NCI-H146 treated with DMSO at 0.1 percent for 48 hours (cell line): ENCODE results near the gene GPR139.

Source experiments
- DNase-seq: peaks from one replicate; lab custom pipeline; 2025; ENCODE audit not compliant: unreplicated experiment; lab: John Stamatoyannopoulos, UW

GPR139 gene

DNA sequence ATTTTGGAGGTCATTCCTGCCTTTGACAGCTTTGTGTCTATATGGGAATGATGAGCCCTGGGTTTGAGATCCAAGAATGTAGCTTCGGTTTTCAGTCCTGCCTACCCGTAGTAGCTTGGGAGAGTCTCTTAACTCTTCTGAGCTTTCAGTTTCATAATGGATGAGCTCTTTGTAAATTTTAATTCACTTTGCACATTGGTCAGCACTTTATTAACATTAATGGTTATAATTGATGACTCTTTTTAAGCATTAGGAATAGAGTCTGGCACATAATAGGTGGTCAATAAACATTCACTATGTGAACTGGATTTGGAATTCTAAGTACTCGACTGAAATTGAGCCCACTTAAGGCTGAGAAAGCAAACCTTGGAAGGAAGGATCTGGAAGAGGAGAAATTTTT, 17.3 kb downstream of the GPR139 start:
- no peak for DNase-seq

DNA sequence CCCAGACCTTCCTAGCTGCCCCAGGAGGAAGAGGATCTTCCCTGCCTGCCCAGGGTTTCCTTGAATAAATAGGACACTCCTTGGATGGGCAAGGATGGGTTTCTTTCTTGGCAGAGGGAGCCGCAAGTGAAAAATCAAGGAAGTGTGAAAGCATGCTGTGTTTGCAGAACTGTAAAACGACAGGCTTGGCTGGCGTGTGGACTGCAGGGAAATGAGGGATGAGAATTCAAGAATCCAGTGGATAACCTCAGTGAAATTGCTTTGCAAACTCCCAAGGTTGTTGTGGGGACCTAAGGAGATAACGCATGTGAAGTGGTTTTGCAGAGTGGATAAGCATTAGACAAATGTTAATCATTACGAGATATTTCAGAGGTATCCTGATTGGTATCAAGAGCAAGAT, 20.4 kb downstream of the GPR139 start:
- DNase-seq, result no peak

DNA sequence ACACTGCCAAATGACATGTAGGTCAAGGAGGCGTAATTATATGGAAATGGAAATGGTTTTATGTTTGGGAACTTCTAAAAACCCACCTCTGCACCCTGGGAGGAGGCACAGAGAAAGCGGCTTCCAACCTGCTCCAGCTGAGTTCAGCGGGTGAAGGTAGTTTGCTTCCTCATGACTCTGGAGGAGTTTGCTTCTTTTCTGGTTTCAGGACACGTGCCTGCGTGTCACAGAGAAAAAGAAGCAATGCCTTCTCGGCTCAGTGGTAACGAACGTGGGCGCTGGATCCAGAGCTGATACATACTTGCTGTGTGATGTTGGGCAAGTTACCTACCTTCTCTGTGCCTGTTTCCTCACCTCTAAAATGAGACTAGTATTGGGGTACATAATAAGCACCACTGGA, 22.1 kb downstream of the GPR139 start:
- no peak for DNase-seq

DNA sequence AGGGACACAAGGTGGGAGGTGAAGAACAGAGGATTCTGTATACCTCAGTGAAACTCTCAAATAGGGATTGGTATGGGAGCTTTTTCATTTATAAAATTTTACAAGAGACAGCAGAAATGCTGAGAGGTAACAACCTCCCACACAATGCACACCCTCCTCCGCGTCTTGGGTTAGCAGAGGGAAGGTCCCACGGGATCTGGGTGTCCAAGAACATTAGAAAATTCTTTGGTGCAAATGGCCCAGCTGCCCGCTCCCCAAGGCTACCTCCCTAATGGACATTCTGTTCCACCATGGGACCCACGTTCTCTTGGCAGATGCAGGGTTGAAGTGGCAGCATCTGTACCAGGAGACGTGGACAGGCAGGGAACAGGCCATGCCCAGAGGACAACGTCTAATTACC, 22.5 kb downstream of the GPR139 start:
- no peak for DNase-seq

DNA sequence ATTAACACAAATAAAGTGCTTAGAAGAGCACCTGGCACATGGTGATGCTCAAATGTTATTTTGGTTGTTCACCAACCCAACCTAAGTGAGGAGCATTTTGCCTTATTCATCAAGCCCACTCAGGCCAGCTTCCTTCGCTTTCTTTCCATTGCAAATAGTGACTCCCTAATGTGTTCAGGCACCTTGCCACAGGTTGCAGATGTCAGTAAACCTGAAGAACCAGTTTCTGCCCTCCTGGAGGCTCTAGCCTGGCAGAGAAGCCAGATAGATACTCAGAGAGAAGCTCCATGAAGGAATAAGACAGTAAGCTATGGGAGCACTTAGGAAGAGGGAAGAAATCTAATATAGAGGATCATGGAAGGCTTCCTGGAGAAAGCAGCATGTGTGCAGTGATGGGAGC, 23.9 kb downstream of the GPR139 start:
- no peak for DNase-seq

DNA sequence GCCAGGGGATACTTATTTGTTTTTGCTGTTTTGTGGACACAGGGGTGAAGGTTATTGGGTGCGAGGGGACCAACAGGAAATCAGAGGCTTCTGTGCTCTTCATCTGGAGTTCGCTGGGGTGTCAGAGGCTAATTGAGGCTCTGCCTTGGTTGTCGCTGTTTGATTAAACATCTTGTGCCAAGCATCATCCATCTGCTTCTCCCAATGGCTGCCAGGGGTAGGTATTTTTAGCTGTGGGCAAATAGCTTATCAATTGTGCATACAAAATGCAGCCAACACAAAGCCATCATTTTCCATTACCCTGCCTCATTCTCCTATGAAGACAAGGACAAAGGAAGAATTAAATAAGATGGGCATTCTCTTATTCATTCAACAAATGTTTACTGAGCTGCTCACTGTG, 27.8 kb downstream of the GPR139 start:
- DNase-seq, result no peak

DNA sequence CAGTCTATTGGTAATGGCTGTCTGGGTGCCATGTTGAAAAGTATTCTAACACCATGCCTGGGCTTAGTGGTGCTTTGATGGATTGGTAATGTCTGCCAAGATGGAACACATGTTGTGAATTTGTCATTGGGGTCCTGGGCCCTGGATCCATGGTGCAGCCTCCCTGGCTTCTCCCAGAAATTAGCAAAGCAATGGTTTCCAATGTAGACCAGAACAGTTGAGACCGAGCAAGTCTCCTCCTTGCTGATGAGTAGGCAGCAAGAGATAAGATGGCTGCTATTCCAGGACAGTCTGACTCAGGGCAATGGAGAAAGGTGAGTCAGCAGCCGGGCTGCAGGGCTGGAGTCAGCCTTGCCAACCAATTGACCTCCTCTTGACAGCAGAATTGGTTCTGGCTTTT, 30.8 kb downstream of the GPR139 start:
- no peak for DNase-seq

DNA sequence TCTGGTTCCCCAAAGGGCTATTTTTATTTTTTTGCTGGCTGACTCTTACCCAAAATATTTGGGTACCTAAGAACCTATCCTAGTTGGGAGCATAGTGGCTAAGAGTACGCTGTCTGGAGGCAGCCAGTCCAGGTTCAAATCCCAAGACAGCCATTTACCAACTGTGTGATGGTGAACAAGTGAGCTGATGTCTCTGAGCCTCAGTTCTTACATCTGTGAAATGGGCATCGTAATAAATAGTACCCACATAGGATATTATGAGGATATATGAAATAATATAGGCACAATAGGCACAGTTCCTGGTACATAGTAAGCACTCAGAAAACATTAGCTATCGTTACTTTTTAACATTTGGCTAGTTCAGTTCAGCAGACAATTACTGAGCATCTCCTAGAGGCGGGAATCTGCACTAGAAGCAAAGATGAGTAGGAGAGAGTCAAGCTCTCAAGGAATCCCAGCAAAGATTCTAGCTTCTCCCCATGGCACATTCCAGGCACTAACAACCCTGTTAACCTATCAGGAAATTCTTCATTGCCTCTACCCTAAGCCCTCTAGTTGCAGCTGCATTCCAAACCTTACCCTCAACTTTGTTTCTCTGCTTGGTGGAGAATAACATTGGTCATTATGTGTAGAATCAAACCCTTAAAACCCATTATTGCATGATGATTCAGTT, 31.6 kb downstream of the GPR139 start:
- DNase-seq, result no peak

DNA sequence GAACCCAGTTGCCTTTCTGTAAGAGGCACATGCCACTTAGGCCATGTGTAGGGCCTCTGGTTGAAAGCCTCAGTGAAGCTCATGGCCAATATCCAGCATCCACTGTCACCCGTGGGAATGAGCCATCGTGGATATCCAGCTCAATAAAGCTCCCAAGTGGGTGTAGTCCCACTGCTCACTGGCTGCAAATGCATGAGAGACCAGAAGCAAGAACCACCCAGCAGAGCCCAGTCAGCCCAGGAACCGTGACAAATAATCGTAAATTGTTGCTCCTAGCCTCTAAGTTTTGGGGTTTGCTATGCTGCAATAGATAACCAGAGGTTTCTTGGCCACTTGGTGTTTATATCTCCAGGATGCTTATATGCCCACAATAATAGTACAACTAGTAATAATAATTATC, 33.7 kb downstream of the GPR139 start:
- DNase-seq, result no peak

DNA sequence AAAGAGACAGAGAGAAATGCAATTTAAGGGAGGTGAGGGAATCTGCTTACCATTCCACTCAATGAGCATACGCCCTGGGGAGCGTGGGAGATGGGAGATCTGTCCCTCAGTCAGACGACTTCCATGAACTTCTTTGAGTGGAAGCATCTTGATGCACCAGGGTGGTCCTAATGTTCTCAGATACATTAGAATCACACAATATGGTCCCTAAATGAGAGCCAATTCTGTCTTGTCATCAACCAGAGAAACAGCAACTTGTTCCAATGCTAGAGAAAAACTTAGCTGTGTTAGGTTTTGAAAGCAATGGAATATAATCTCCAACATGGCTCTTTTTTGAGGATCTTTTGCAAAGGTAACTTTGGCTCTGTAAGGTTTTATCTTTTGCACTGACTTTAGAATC, 44.1 kb downstream of the GPR139 start:
- DNase-seq, result no peak

DNA sequence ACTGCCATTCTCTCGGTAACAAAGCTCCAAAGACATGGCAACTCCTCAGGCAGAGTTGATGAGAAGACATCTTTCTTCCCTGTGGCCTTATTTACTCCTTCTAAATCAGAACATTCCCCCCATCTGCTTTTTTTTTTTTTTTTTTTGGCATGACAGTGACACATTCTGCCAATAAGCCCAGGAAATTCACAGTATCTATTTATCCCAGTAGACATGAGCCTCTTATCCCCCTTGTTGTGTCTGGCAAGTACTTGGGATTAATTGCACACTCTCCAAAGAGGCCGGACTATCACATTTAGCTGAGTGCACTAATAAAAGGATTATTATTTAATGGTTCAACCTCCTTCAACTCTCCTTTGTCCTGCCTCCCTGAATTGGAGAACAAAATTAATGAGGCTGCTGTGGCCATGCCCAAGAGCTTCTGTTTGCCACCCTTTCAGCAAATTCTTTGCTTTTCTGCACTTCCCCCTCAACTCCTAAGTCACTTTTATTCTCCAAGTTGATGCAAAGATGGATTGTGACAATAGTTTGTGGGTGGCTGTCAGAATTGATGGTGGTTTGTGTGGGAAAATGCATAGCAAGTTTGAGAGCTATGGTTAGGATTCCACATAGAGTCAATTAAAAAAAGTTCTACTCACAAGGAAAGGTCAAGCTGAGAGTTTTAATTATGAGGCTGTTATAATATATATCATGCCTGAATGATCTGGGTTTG, 47.2 kb downstream of the GPR139 start:
- no peak for DNase-seq

DNA sequence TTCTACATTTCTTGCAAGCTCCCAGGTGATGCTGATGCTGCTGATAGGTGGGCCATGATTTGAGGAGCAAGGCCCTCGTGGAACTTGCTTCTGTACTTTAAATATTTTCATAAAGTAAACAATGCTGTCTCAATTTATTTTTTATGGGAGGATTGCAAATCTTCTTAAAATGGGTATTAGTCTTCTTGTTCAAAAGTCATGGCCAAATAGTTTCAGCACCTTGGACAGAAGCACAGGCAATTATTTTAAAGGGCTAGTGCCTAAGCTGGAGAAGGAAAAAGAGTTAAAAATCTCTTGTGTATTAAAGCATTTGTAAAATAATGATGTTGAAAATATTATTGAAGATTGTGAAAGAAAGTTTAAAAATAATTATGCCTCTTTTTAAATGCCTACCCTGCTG, 50.5 kb downstream of the GPR139 start:
- no peak for DNase-seq

DNA sequence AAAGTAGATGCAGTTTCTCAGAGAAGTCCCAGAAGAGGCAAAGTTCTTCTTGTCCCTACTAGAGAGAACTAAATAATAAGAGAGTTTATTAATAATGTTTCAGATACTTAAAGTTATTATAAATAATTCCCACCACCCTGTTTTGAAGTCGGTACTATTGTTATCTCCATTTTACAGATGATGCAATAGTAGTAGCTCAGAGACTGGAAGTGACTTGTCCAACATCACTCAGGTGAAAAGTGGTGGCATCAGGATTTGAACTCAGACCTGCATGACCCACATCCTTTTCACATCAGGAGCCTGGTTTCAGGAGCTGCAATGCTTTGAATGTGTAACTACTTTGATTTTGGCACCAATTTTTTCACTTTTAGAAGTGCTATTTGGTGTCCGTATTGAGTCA, 52.7 kb downstream of the GPR139 start:
- DNase-seq, result no peak

DNA sequence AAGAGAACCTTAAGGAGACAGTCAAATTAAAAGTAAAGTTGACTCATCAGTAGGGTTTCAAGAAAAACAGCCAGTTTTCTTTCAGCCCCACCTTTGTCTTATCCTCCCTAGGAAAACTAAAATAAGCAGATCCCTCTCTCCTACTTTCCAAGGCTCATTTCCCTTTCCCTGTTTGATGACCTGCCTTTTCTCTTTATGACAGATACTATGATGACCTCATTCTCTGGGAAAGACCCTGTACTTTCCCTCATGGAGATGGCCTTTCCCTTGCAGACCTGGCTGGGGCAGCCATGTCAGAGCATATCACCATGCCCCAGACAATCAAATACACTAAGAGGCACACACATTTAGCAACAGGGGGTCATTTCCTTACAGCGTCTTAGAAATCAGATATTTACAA, 53.6 kb downstream of the GPR139 start:
- no peak for DNase-seq

DNA sequence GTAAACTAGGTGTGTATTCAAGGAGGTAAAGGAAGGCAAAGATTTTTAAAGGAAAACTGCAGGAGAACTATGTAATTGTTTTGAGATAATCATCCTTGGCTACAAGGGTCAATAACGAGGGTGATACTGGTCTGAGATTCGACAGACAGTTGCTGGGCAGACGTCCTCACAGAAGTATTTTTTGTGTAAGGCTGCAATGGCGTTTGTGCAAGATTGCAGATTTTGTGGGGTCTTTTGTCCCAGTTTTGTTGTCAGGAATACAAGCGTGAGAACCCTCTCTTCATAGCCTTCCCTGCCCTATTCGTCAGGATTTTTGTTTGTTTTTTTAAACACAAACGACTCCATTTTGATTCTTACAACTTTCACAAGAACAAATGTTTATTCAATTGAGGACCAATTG, 57.5 kb downstream of the GPR139 start:
- no peak for DNase-seq

DNA sequence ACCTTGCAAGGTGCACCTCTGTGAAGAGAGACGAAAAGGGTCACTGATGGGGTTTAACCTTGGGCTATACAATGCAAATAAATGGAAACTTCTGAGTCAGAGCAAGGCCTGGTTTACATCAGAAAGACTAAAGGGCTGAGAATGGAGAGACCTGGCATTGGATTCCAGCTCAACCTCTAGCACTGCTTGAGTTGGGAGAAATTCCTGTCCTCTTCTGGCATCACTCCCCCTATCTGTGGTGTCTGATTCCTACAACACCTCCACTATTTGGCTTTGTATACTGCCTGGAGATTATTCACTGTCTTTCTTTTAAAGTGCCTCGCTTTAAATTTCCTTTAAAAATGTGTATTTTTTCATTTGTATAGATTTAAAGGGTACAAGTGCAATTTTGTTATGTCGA, 68.8 kb downstream of the GPR139 start:
- no peak for DNase-seq

DNA sequence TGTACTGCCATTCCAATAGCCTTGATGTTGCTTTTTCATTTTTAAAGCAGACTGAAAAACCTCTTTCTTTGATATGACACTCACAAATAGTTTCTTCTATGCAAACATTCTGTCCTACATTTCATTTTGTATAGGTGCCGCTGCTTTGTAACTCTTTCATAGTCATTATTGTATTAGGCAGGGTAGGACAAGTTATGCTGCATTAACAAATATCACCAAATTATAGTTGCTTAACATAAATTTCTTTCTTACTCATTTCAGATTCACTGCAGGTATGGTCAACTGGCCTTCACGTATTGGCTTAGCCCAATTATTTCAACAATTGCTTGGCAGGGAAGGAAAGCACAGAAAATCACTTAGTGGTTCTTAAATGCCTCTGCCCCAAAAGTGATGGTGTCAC, 70.8 kb downstream of the GPR139 start:
- no peak for DNase-seq

DNA sequence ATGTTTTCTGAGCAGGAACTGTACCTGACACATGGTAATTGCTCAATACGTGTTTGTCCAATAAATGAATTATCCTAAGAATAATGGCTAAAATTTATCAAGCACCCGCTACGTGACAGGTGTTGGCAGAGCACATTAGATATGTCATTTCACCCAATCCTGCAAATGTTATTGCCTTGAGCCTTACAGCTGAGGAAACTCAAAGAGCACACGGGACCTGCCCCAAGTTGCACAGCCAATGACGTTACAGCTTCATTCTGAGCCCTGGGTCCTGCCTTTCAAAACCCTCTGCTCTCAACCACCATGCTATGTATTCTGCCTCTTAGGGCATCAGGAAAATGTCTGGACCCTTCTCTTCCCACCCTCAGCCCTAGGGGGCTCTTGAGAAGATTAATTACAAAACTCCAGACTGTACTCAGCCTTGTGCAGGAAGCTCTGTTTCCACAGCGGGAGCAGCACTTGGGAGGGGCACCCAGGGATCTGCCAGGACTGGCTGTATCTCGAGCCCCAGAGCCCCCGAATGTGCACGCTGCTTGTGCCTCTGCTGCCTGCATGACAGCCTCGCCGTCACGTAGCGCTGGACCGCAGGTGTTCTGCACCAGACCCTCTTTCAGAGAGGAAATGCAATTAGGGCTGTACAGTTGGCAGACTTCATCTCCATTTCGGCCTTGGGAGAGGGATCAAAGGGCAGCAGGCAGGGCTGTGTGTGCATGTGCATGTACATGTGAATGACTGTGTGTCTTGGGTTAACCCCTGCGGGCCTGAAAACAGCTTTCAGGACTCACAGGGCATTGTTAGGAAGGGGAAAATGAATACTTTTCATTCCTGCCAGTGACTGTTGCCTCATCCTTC, 71.6 kb downstream of the GPR139 start:
- peak; percentile 15 for DNase-seq

DNA sequence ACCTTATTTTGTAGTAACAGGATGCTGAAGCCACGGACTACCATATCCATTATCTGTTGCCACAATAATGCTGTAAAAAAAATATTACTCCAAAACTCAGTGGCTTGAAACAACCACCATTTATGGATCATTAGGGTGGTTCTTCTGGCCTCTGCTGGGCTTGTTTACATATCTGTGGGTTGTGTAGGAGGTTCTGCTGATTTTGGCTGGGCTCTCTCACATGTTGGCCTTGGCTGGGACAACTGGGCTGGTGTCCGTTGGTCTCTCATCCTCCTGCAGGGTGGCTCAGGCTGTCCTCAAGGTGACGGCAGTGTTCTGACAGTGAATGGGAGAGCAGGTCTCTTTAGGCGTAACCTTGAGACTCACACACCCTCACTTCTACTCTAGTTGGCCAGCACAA, 76.0 kb downstream of the GPR139 start:
- no peak for DNase-seq

DNA sequence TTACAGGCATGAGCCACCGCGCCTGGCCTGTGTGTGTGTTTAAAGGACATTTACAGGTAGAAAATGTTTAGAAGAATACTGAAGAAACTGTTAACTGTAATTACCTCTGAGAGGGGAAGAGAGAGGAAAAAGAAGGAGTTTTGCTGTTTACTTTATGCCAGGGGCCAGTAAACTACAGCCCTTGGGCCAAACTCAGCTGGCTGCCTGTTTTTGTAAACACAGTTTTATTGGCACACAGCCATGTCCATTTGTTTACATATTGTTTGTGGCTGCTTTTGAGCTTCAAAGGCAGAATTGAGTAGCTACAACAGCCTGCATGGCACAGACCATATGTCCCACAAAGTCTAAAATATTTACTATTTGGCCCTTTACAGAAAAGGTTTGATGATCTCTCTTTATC, 76.4 kb downstream of the GPR139 start:
- DNase-seq, result no peak

DNA sequence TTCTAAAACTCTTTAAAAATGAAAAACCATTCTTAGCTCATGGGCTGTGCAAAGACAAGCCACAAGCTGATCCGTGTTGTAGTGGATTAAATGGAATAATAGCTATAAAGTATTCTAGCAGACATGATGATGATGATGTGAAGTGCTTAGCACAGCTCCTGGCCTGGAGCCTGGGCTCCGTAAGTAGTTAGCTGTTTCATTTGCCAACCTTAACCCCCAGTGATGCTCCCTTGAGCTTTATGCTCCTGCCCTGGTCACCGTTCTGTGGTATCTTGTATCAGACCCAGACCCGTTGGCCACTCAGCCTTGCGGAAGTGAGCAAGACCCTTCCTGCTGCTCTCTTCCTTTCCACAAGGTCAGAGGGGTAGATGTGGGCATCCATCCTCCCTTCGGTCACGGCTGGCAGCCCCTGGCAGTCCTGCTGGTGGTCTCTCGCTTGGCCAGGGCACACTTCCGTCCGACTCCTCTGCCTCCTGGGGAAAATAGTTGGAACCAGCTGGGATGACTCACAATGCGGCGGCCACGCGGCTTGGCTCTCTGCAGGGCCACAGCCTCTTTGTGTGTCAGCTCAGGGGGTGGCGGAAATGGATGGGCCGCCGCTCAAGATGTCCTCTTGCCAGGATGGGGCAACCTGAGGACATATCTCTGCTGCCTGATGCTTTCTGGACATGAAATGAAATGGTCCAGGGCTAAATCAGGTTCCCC, 79.1 kb downstream of the GPR139 start:
- DNase-seq, result no peak

DNA sequence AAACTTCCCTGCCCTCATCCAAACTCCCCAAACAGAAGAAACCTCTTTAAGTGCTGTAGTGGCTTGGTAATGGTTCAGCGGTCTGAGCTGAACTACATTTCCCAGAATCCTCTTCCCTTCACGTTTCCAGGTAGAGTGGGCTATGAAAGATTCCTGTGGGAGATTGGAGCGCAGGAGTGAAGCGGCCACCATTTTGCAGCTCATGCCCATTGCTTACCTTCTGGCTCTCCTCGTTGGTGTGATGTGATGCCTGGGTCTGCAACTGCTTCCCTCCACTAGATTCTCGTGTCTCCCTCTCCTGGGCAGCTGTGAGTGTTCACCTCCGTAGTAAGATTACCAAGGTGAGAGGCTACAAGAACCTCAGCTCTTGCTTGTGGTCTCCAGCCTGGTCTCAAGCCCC, 82.1 kb downstream of the GPR139 start:
- DNase-seq, result no peak
